Smooth muscle cell of bladder (primary cell): ENCODE data around the gene SCRN3. TPM values are rescaled to one million over a fixed set of nuclear protein-coding genes. Genes with fewer than 3 reads are reported as not detected.

Experiments
- total RNA-seq: library from RNA; depleted of rRNA; stranded (reverse); fragments of >200 nt; gene quantifications from 2 replicates; pipeline ENCODE4 v1.2.3, GENCODE V29; 2014

Gene SCRN3
- 23.8 and 26.2 TPM in 2 replicates for total RNA-seq

GRCh38 chr2:174395284-174395968, at the start of gene SCRN3:
SCRN3 (plus strand) TSS chr2:174395730; CDS start chr2:174398284, 2,554 bp downstream.

Other genes starting within 250 kb of the SCRN3 start
- gene OLA1, start 147.2 kb upstream of the SCRN3 start, total RNA-seq: 88.9 and 95.9 TPM in 2 replicates
- gene SP9, start 60.8 kb upstream of the SCRN3 start, total RNA-seq: not detected in 2 replicates
- gene GPR155, start 91.3 kb downstream of the SCRN3 start, total RNA-seq: 4.8 and 6.1 TPM in 2 replicates
- 5.7 and 9.9 TPM in 2 replicates for gene WIPF1, start 202.1 kb downstream of the SCRN3 start, total RNA-seq